Skeletal muscle satellite cell (primary cell): ENCODE measurements around the gene ANXA4. TPM values are rescaled to one million over a fixed set of nuclear protein-coding genes. Genes with fewer than 3 reads are reported as not detected.

Experiments used
- H3K27me3 ChIP-seq: 2 replicates; pipeline ENCODE4 v1.7.0; 2013; ENCODE audit warnings: low read length; ENCODE audit not compliant: control insufficient read depth, insufficient read depth
- H3K36me3 ChIP-seq: 2 replicates; pipeline ENCODE4 v1.7.0; 2013; ENCODE audit warnings: mild to moderate bottlenecking, control low read depth, low read length; ENCODE audit not compliant: insufficient read depth
- H3K4me1 ChIP-seq: 2 replicates; pipeline ENCODE4 v1.7.0; 2013; ENCODE audit warnings: low read length; ENCODE audit not compliant: control insufficient read depth, insufficient read depth
- H3K4me2 ChIP-seq: 2 replicates; pipeline ENCODE4 v1.7.0; 2013; ENCODE audit warnings: mild to moderate bottlenecking, low read length
- H3K4me3 ChIP-seq: 2 replicates; pipeline ENCODE4 v1.7.0; 2013; ENCODE audit warnings: low read length
- H3K9ac ChIP-seq: 2 replicates; pipeline ENCODE4 v1.7.0; 2013; ENCODE audit warnings: mild to moderate bottlenecking, low read depth, low read length, moderate library complexity
- H3K9me3 ChIP-seq: replicated peaks from 2 replicates; pipeline ENCODE4 v1.7.0; 2013; ENCODE audit warnings: mild to moderate bottlenecking, control low read depth, low read length
- total RNA-seq: library from RNA; depleted of rRNA; stranded (reverse); fragments of >200 nt; gene quantifications from 2 replicates; pipeline ENCODE4 v1.2.3, GENCODE V29; 2012; rRNA removed

ANXA4 gene
- 27.4 and 28.2 TPM in 2 replicates for total RNA-seq

GRCh38 chr2:69741575-69742321 is at the start of gene ANXA4:
Gene ANXA4, plus strand, starts transcription at chr2:69742134. Its CDS starts 39,432 bp downstream, at chr2:69781566.
- Histone ChIP-seq H3K4me2 (peak within 1 kb of the TSS; percentile 94), H3K4me3 (peak within 1 kb of the TSS; percentile 86), H3K4me1 (peaks cover 9% of the 10 kb centered on the region), H3K27me3 (no peaks in the 10 kb centered on the region), H3K9me3 (no peaks in the 10 kb centered on the region), H3K36me3 (no peaks in the 10 kb centered on the region), H3K9ac (peak within 1 kb of the TSS; percentile 88)

GRCh38 chr2:69692424-69692823 is 49.5 kb upstream of the ANXA4 start:
- H3K9ac ChIP-seq: no peak overlapping the region
- H3K9me3 ChIP-seq: no peaks in the 10 kb centered on the region
- H3K4me2 ChIP-seq: no peak overlapping the region
- H3K27me3 ChIP-seq: peaks cover 14% of the 10 kb centered on the region
- peaks cover 32% of the 10 kb centered on the region for H3K4me1 ChIP-seq
- H3K4me3 ChIP-seq: no peak overlapping the region
- no peaks in the 10 kb centered on the region for H3K36me3 ChIP-seq

GRCh38 chr2:69693059-69693774 is 48.7 kb upstream of the ANXA4 start:
- Histone ChIP-seq H3K4me3 (no peak overlapping the region), H3K36me3 (no peaks in the 10 kb centered on the region), H3K4me1 (peaks cover 32% of the 10 kb centered on the region)

GRCh38 chr2:69693775-69694450 is 48.0 kb upstream of the ANXA4 start:
- Histone ChIP-seq H3K27me3 (peaks cover 14% of the 10 kb centered on the region), H3K4me1 (peaks cover 32% of the 10 kb centered on the region), H3K36me3 (no peaks in the 10 kb centered on the region), H3K4me2 (no peak overlapping the region), H3K9ac (no peak overlapping the region), H3K4me3 (no peak overlapping the region), H3K9me3 (no peaks in the 10 kb centered on the region)

More at GRCh38 chr2:69693059-69693774, 48.7 kb upstream of the ANXA4 start:
- Histone ChIP-seq H3K9me3 (no peaks in the 10 kb centered on the region), H3K4me2 (no peak overlapping the region), H3K9ac (no peak overlapping the region), H3K27me3 (peaks cover 19% of the 10 kb centered on the region)

GRCh38 chr2:69694894-69695849 is 46.8 kb upstream of the ANXA4 start:
- H3K4me1 ChIP-seq: peaks cover 32% of the 10 kb centered on the region
- H3K9ac ChIP-seq: no peak overlapping the region
- H3K9me3 ChIP-seq: no peaks in the 10 kb centered on the region
- peaks cover 19% of the 10 kb centered on the region for H3K27me3 ChIP-seq
- H3K4me2 ChIP-seq: peak overlapping the region; percentile 63
- no peaks in the 10 kb centered on the region for H3K36me3 ChIP-seq
- H3K4me3 ChIP-seq: peak overlapping the region; percentile 28

- peak overlapping the region; percentile 63 for H3K4me2 ChIP-seq
- H3K4me3 ChIP-seq: no peak overlapping the region
- no peak overlapping the region for H3K9ac ChIP-seq
- H3K27me3 ChIP-seq: peaks cover 19% of the 10 kb centered on the region
- H3K4me1 ChIP-seq: peaks cover 32% of the 10 kb centered on the region
- no peaks in the 10 kb centered on the region for H3K36me3 ChIP-seq
- no peaks in the 10 kb centered on the region for H3K9me3 ChIP-seq
These were observed 46.1 kb upstream of the ANXA4 start for GRCh38 chr2:69695850-69696216.

- Histone ChIP-seq H3K4me3 (no peak overlapping the region), H3K36me3 (no peaks in the 10 kb centered on the region), H3K4me2 (no peak overlapping the region), H3K27me3 (peaks cover 19% of the 10 kb centered on the region), H3K9me3 (no peaks in the 10 kb centered on the region), H3K4me1 (peaks cover 9% of the 10 kb centered on the region), H3K9ac (no peak overlapping the region)
These were observed 41.6 kb upstream of the ANXA4 start for GRCh38 chr2:69700381-69700780.

GRCh38 chr2:69701100-69701945 is 40.6 kb upstream of the ANXA4 start:
- Histone ChIP-seq H3K27me3 (peaks cover 19% of the 10 kb centered on the region), H3K4me3 (no peak overlapping the region), H3K36me3 (no peaks in the 10 kb centered on the region)

GRCh38 chr2:69703189-69703588 is 38.7 kb upstream of the ANXA4 start:
- Histone ChIP-seq H3K4me2 (no peak overlapping the region), H3K4me3 (no peak overlapping the region), H3K4me1 (no peaks in the 10 kb centered on the region), H3K9me3 (no peaks in the 10 kb centered on the region), H3K36me3 (no peaks in the 10 kb centered on the region), H3K27me3 (peaks cover 5% of the 10 kb centered on the region), H3K9ac (no peak overlapping the region)

More at GRCh38 chr2:69701100-69701945, 40.6 kb upstream of the ANXA4 start:
- H3K9ac ChIP-seq: no peak overlapping the region
- H3K4me2 ChIP-seq: no peak overlapping the region
- no peaks in the 10 kb centered on the region for H3K9me3 ChIP-seq
- no peaks in the 10 kb centered on the region for H3K4me1 ChIP-seq

GRCh38 chr2:69704446-69704845 is 37.5 kb upstream of the ANXA4 start:
- Histone ChIP-seq H3K27me3 (peaks cover 5% of the 10 kb centered on the region), H3K4me1 (no peaks in the 10 kb centered on the region), H3K9me3 (no peaks in the 10 kb centered on the region), H3K36me3 (no peaks in the 10 kb centered on the region), H3K4me3 (no peak overlapping the region), H3K4me2 (no peak overlapping the region), H3K9ac (no peak overlapping the region)
